Transverse colon (tissue), 3 donors: ENCODE measurements around the gene KLHDC3.

Experiments
- EP300 ChIP-seq: sonication (generic); formaldehyde crosslinking; IDR thresholded peaks from one replicate; pipeline ENCODE4 v1.6.1; 2017; ENCODE audit warnings: antibody characterized with exemption, low read depth
- TF ChIP-seq, protein P1 (sequence below), 5 experiments: fragments of 200-600 bp in 3 of 5; fragments of 450-650 bp in 2 of 5; sonication (generic) in 3 of 5; IDR thresholded peaks; 1 replicate in 2 of 5; 2 replicates in 3 of 5; pipeline ENCODE4 v1.5.1; 2016 to 2017; ENCODE audit warnings: antibody characterized with exemption in 5 of 5, inconsistent platforms in 3 of 5, mild to moderate bottlenecking in 2 of 5, moderate library complexity in 1 of 5

DNA sequence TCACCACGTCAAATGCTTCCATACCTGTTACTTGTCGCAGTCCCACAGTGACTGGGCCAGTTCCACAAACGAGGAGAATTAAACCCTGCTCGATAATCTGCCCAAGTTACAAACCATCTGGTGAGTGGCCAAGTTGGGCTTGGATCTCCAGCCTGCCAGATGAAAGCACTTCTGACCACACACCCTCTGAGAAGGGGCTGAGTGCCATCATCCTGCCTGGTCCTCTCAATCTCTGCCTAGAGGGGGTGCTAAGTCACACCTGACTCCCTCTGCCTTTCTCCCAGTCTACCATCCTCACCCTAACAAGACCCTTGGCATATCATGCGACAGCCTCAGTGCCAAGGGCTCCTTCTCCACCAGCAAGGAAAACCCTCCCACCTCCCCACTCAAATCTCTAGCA lies 23.1 kb downstream of the KLHDC3 start:
- TF ChIP-seq, protein P1, sequence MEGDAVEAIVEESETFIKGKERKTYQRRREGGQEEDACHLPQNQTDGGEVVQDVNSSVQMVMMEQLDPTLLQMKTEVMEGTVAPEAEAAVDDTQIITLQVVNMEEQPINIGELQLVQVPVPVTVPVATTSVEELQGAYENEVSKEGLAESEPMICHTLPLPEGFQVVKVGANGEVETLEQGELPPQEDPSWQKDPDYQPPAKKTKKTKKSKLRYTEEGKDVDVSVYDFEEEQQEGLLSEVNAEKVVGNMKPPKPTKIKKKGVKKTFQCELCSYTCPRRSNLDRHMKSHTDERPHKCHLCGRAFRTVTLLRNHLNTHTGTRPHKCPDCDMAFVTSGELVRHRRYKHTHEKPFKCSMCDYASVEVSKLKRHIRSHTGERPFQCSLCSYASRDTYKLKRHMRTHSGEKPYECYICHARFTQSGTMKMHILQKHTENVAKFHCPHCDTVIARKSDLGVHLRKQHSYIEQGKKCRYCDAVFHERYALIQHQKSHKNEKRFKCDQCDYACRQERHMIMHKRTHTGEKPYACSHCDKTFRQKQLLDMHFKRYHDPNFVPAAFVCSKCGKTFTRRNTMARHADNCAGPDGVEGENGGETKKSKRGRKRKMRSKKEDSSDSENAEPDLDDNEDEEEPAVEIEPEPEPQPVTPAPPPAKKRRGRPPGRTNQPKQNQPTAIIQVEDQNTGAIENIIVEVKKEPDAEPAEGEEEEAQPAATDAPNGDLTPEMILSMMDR (IDR thresholded peaks at IDR 0.05) = no peak
- TF ChIP-seq EP300 = no peak
